Measurements from ENCODE around the gene PFKFB4. TPM values are rescaled to one million over a fixed set of nuclear protein-coding genes. Genes with fewer than 3 reads are reported as not detected.
"Not testable (repeated sequence)": the region's sequence is repeated elsewhere in the genome, so short reads cannot be mapped to it uniquely, and the experiment has no call there.

The PFKFB4 gene
- total RNA-seq, 4 donors from 2014 or later: 2.3 to 4.9 (median 3.2) TPM

DNA sequence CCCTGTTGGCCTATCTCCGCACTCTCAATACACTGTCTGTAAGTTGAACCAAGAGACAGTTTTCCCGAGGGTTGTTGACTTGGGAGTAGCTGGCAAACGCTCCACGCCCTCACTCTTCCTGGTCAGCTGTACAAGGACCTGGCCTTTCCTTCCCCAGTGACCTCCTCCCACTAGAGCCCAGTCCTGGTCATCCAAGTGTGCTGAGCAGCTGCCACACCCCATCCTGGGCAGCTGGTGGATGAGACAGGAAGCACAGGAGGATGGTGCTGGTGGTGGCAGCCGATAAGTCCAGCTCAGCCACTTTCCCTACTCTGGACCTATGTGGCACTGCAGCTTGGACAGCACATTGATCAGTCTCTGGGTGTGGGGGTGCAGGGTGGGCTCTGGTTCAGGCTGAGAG lies 19.8 kb downstream of the PFKFB4 start:
- intact Hi-C loops (cut with DNase I): no loop called here
- Histone ChIP-seq H3K4me3 (replicated peaks in 1 of 3) (no peak overlapping the region), H3K27ac (no peak overlapping the region), H3K36me3 (no peaks in the 10 kb centered on the region), H3K27me3 (no peaks in the 10 kb centered on the region), H3K4me1 (no peaks in the 10 kb centered on the region), H3K9me3 (no peaks in the 10 kb centered on the region)
- DNase-seq: no peak
- 80 to 93% methylated on average over 5 of the region's 5 CpGs for WGBS, 2 donors
- TF ChIP-seq POLR2A (IDR thresholded peaks at IDR 0.05): no peak
- TF ChIP-seq, protein P1, sequence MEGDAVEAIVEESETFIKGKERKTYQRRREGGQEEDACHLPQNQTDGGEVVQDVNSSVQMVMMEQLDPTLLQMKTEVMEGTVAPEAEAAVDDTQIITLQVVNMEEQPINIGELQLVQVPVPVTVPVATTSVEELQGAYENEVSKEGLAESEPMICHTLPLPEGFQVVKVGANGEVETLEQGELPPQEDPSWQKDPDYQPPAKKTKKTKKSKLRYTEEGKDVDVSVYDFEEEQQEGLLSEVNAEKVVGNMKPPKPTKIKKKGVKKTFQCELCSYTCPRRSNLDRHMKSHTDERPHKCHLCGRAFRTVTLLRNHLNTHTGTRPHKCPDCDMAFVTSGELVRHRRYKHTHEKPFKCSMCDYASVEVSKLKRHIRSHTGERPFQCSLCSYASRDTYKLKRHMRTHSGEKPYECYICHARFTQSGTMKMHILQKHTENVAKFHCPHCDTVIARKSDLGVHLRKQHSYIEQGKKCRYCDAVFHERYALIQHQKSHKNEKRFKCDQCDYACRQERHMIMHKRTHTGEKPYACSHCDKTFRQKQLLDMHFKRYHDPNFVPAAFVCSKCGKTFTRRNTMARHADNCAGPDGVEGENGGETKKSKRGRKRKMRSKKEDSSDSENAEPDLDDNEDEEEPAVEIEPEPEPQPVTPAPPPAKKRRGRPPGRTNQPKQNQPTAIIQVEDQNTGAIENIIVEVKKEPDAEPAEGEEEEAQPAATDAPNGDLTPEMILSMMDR (IDR thresholded peaks at IDR 0.05): no peak

DNA sequence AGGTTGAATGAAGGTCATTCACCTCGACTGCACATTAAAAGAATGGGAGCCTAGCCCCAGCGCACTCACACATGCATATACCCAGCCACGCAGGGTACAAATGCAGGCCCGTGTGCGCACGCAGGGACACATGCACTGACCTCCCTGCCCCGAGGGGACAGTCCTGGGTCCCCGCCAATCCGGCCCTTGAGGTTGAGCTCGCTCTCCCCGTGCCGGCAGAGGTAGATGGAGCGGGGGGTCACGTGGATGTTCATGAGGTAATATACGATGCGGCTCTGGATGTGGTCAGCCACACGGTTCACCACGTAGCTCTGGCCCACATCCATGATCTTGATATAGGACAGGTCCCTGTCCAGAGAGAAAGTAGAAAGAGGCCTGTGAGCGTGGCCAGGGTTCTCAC lies 20.5 kb downstream of the PFKFB4 start:
- intact Hi-C loops (cut with DNase I): no loop called here
- H3K4me1 ChIP-seq: no peaks in the 10 kb centered on the region
- H3K9me3 ChIP-seq: no peaks in the 10 kb centered on the region
- 91 to 97% methylated on average over 17 to 18 of the region's 19 CpGs for WGBS, 2 donors
- H3K36me3 ChIP-seq: no peaks in the 10 kb centered on the region
- no peak for DNase-seq
- H3K27me3 ChIP-seq: no peaks in the 10 kb centered on the region
- H3K4me3 ChIP-seq (replicated peaks in 1 of 3): no peak overlapping the region
- no peak overlapping the region for H3K27ac ChIP-seq
- TF ChIP-seq, protein P1 (IDR thresholded peaks at IDR 0.05): no peak
- no peak for TF ChIP-seq POLR2A (IDR thresholded peaks at IDR 0.05)

DNA sequence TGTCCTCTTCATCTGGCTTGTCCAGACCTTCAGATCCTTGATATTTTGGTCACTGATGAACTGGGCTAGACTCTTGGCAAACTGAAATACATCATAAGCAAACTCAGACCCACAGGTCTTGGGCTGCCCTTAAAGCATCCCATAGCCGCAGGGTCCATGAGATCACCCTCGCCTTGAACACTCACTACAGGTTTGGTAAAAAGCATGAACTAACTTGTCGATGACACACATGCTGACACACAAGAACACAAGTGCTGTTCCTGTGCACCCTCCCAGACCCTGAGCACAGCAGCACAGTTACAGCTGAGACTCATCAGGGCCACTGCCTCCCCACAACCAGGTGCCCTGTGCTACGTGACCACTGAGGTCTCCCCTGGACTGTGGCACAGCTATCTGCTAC lies 21.0 kb downstream of the PFKFB4 start:
- intact Hi-C loops (cut with DNase I): no loop called here
- TF ChIP-seq, protein P1 (IDR thresholded peaks at IDR 0.05): no peak
- no peak for TF ChIP-seq POLR2A (IDR thresholded peaks at IDR 0.05)
- 96 to 97% methylated on average over 3 of the region's 4 CpGs for WGBS, 2 donors
- Histone ChIP-seq H3K4me1 (no peaks in the 10 kb centered on the region), H3K27me3 (no peaks in the 10 kb centered on the region), H3K27ac (no peak overlapping the region), H3K9me3 (no peaks in the 10 kb centered on the region), H3K36me3 (no peaks in the 10 kb centered on the region), H3K4me3 (replicated peaks in 1 of 3) (no peak overlapping the region)
- DNase-seq: no peak

DNA sequence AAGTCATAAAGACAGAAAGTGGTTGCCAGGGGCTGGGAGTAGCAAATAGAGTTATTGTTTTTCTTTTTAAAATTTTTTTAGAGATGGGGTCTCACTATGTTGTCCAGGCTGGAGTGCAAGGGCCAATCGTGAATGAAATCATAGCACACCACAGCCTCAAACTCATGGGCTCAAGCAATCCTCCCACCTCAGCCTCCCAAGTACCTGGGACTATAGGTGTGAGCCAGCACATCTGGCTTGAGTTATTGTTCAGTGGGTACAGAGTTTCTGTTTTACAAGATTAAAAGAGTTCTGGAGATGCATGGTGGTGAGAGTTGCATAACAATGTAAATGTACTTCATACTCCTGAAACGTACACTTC lies 23.6 kb downstream of the PFKFB4 start:
- intact Hi-C loops (cut with DNase I): no loop called here

GRCh38 chr3:48532271-48532976 lies 24.2 kb downstream of the PFKFB4 start:
- intact Hi-C loops (cut with DNase I): no loop called here
- Histone ChIP-seq H3K27me3 (no peaks in the 10 kb centered on the region), H3K9me3 (no peaks in the 10 kb centered on the region), H3K4me3 (replicated peaks in 1 of 3) (no peak overlapping the region), H3K27ac (no peak overlapping the region), H3K36me3 (no peaks in the 10 kb centered on the region), H3K4me1 (no peaks in the 10 kb centered on the region)
- WGBS, 2 donors: 92% methylated on average over 6 of the region's 6 CpGs
- TF ChIP-seq, protein P1 (IDR thresholded peaks at IDR 0.05): no peak
- TF ChIP-seq POLR2A (IDR thresholded peaks at IDR 0.05): no peak
- no peak for DNase-seq

More for the DNA sequence above, 23.6 kb downstream of the PFKFB4 start:
- no peak for TF ChIP-seq POLR2A (IDR thresholded peaks at IDR 0.05)
- TF ChIP-seq, protein P1 (IDR thresholded peaks at IDR 0.05): no peak
- Histone ChIP-seq H3K4me1 (no peaks in the 10 kb centered on the region), H3K27me3 (no peaks in the 10 kb centered on the region), H3K9me3 (no peaks in the 10 kb centered on the region), H3K27ac (no peak overlapping the region), H3K36me3 (no peaks in the 10 kb centered on the region), H3K4me3 (replicated peaks in 1 of 3) (no peak overlapping the region)
- 92% methylated on average over 2 of the region's 2 CpGs for WGBS, 2 donors
- no peak for DNase-seq

DNA sequence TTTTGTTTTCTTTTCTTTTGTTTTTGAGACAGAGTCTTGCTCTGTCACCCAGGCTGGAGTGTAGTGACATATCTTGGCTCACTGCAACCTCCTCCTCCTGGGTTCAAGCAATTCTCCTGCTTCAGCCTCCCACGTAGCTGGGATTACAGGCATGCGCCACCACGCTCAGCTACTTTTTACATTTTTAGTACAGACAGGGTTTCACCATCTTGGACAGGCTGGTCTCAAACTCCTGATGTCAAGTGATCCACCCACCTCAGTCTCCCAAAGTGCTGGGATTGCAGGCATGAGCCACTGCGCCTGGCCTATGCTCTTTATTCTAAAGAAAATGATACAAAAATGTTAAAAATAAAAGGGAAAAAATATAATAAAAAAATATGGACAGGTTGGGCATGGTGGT lies 25.9 kb downstream of the PFKFB4 start:
- H3K27me3 ChIP-seq; H3K9me3 ChIP-seq; H3K4me3 ChIP-seq (replicated peaks in 1 of 3); DNase-seq; H3K4me1 ChIP-seq; intact Hi-C loops (cut with DNase I); H3K36me3 ChIP-seq; H3K27ac ChIP-seq: not testable (repeated sequence)
- 98% methylated on average over 4 of the region's 4 CpGs for WGBS, 2 donors
